Measurements from ENCODE around the gene FAM83E. TPM values are rescaled to one million over a fixed set of nuclear protein-coding genes. Genes with fewer than 3 reads are reported as not detected.

FAM83E gene
- total RNA-seq, 2 experiments from 2014 or later, result 1.5 to 4.1 TPM

GRCh38 chr19:48651683-48652048 lies 36.8 kb upstream of the FAM83E start:
- ChIA-PET CTCF (no interaction called here), POLR2A (interaction anchor here (0.6 kb wide), 1 partner anchor 186 kb away, joined by 4 read pairs; no protein-coding TSS in a partner anchor)
- Mint-ChIP-seq H3K27ac (no peak overlapping the region), H3K27me3 (no peaks in the 10 kb centered on the region), H3K36me3 (ENCODE audit: low read depth) (no peaks in the 10 kb centered on the region), H3K4me1 (peaks cover 36% of the 10 kb centered on the region), H3K4me3 (no peak overlapping the region), H3K9me3 (ENCODE audit: low read depth) (no peaks in the 10 kb centered on the region)
- intact Hi-C loops (cut with DNase I, micrococcal nuclease), result no loop called here
- DNase-seq (no peak), ATAC-seq (no peak)

GRCh38 chr19:48650974-48651682 lies 36.3 kb upstream of the FAM83E start:
- DNase-seq (no peak), ATAC-seq (no peak)
- ChIA-PET POLR2A (interaction anchor here (0.6 kb wide), 1 partner anchor 186 kb away, joined by 4 read pairs; no protein-coding TSS in a partner anchor), CTCF (interaction anchor here (0.8 kb wide), 1 partner anchor 140 kb away, joined by 4 read pairs; no protein-coding TSS in a partner anchor)
- Mint-ChIP-seq H3K36me3 (ENCODE audit: low read depth) (no peaks in the 10 kb centered on the region), H3K4me1 (peaks cover 39% of the 10 kb centered on the region), H3K4me3 (no peak overlapping the region), H3K9me3 (ENCODE audit: low read depth) (no peaks in the 10 kb centered on the region), H3K27me3 (no peaks in the 10 kb centered on the region), H3K27ac (no peak overlapping the region)
- intact Hi-C loops (cut with DNase I, micrococcal nuclease), result no loop called here

GRCh38 chr19:48648134-48648533 lies 33.3 kb upstream of the FAM83E start:
- Mint-ChIP-seq H3K9me3 (ENCODE audit: low read depth) (no peaks in the 10 kb centered on the region), H3K4me1 (peaks cover 55% of the 10 kb centered on the region), H3K4me3 (no peak overlapping the region), H3K27ac (peak overlapping the region; percentile 40), H3K36me3 (ENCODE audit: low read depth) (no peaks in the 10 kb centered on the region), H3K27me3 (no peaks in the 10 kb centered on the region)
- no peak for ATAC-seq
- DNase-seq, result no peak
- ChIA-PET POLR2A (no interaction called here), CTCF (interaction anchor here (0.6 kb wide), 1 partner anchor 28 kb away, joined by 3 read pairs; no protein-coding TSS in a partner anchor)
- intact Hi-C loops (cut with DNase I, micrococcal nuclease), result loop anchor here in 1 of 2 experiments (5.0 kb wide), 1 partner anchor 194 kb away; no protein-coding TSS in a partner anchor

- Mint-ChIP-seq H3K27ac (peak overlapping the region; percentile 70), H3K36me3 (ENCODE audit: low read depth) (no peaks in the 10 kb centered on the region), H3K4me1 (peaks cover 46% of the 10 kb centered on the region), H3K4me3 (peak overlapping the region; percentile 79), H3K9me3 (ENCODE audit: low read depth) (no peaks in the 10 kb centered on the region), H3K27me3 (no peaks in the 10 kb centered on the region)
- intact Hi-C loops (cut with DNase I, micrococcal nuclease), result loop anchor here (1.0 to 5.0 kb wide), 13 partner anchors 8 to 347 kb away; partner anchors contain the start of genes GYS1 (in 1 of the 2), RPL18 (in 1 of the 2), RUVBL2 (in 1 of the 2) and SPHK2 (in 1 of the 2)
- ChIA-PET POLR2A (interaction anchor here (1.7 kb wide), 1 partner anchor 12 kb away, joined by 7 read pairs; no protein-coding TSS in a partner anchor), CTCF (interaction anchor here (1.0 to 2.4 kb wide), 6 partner anchors 12 to 347 kb away, joined by 3 to 13 read pairs (median 4); partner anchors contain the start of genes GYS1 and RUVBL2)
- no peak for DNase-seq
- no peak for ATAC-seq
Measured at GRCh38 chr19:48646722-48647216, 31.9 kb upstream of the FAM83E start.

- CTCF ChIA-PET, result interaction anchor here (0.6 to 2.4 kb wide), 12 partner anchors 12 to 347 kb away, joined by 3 to 13 read pairs (median 4); partner anchors contain the start of genes GYS1 and RUVBL2
- intact Hi-C loops (cut with DNase I, micrococcal nuclease), result loop anchor here (1.0 to 5.0 kb wide), 13 partner anchors 8 to 347 kb away; partner anchors contain the start of genes GYS1 (in 1 of the 2), RPL18 (in 1 of the 2), RUVBL2 (in 1 of the 2) and SPHK2 (in 1 of the 2)
- Mint-ChIP-seq H3K4me3 (peak within 1 kb of the TSS; percentile 79), H3K27me3 (no peaks in the 10 kb centered on the region), H3K9me3 (ENCODE audit: low read depth) (no peaks in the 10 kb centered on the region), H3K27ac (peak within 1 kb of the TSS; percentile 88), H3K4me1 (peaks cover 44% of the 10 kb centered on the region), H3K36me3 (ENCODE audit: low read depth) (no peaks in the 10 kb centered on the region)
- DNase-seq, result peak; percentile 96
- peak; percentile 85 for ATAC-seq
- POLR2A ChIA-PET, result interaction anchor here (1.2 to 2.2 kb wide), 3 partner anchors 12 to 347 kb away, joined by 4 to 9 read pairs (median 7); partner anchors contain the start of genes GYS1, RPL18, RUVBL2 and SPHK2
Measured at GRCh38 chr19:48646001-48646721, 31.3 kb upstream of the FAM83E start, which contains the start of gene CA11. Gene CA11, minus strand, starts transcription at chr19:48646187. Its CDS starts 555 bp downstream, at chr19:48645632.

GRCh38 chr19:48645620-48646000 lies 30.7 kb upstream of the FAM83E start:
- ChIA-PET CTCF (interaction anchor here (0.6 to 2.4 kb wide), 14 partner anchors 11 to 348 kb away, joined by 3 to 13 read pairs (median 4); partner anchors contain the start of genes GYS1, RPL18, RUVBL2 and SPHK2), POLR2A (interaction anchor here (1.2 to 2.2 kb wide), 3 partner anchors 11 to 348 kb away, joined by 4 to 9 read pairs (median 7); partner anchors contain the start of genes GYS1, RPL18, RUVBL2 and SPHK2)
- Mint-ChIP-seq H3K4me3 (peak overlapping the region; percentile 79), H3K27me3 (no peaks in the 10 kb centered on the region), H3K9me3 (ENCODE audit: low read depth) (no peaks in the 10 kb centered on the region), H3K27ac (peak overlapping the region; percentile 88), H3K4me1 (peaks cover 42% of the 10 kb centered on the region), H3K36me3 (ENCODE audit: low read depth) (no peaks in the 10 kb centered on the region)
- ATAC-seq (no peak), DNase-seq (no peak)
- intact Hi-C loops (cut with DNase I, micrococcal nuclease), result loop anchor here in 1 of 2 experiments (5.0 kb wide), 1 partner anchor 197 kb away; no protein-coding TSS in a partner anchor

GRCh38 chr19:48644839-48645619 lies 30.2 kb upstream of the FAM83E start:
- H3K27me3 Mint-ChIP-seq, result no peaks in the 10 kb centered on the region
- H3K36me3 Mint-ChIP-seq (ENCODE audit: low read depth), result no peaks in the 10 kb centered on the region
- H3K4me1 Mint-ChIP-seq, result peaks cover 43% of the 10 kb centered on the region
- peak overlapping the region; percentile 79 for H3K4me3 Mint-ChIP-seq
- ATAC-seq (peak; percentile 67), DNase-seq (peak; percentile 88)
- intact Hi-C loops (cut with DNase I, micrococcal nuclease), result loop anchor here in 1 of 2 experiments (5.0 kb wide), 1 partner anchor 197 kb away; no protein-coding TSS in a partner anchor
- peak overlapping the region; percentile 88 for H3K27ac Mint-ChIP-seq
- POLR2A ChIA-PET, result interaction anchor here (1.2 to 2.2 kb wide), 3 partner anchors 11 to 348 kb away, joined by 4 to 9 read pairs (median 7); partner anchors contain the start of genes GYS1, RPL18, RUVBL2 and SPHK2
- no peaks in the 10 kb centered on the region for H3K9me3 Mint-ChIP-seq (ENCODE audit: low read depth)
- CTCF ChIA-PET, result interaction anchor here (0.6 to 2.4 kb wide), 9 partner anchors 11 to 327 kb away, joined by 3 to 13 read pairs (median 4); partner anchors contain the start of genes HSD17B14, RPL18 and SPHK2

- no peak overlapping the region for H3K4me3 Mint-ChIP-seq
- no peaks in the 10 kb centered on the region for H3K9me3 Mint-ChIP-seq (ENCODE audit: low read depth)
- POLR2A ChIA-PET, result interaction anchor here (2.2 kb wide), 1 partner anchor 25 kb away, joined by 9 read pairs; the partner anchor contains the start of genes RPL18 and SPHK2
- no peaks in the 10 kb centered on the region for H3K36me3 Mint-ChIP-seq (ENCODE audit: low read depth)
- no peaks in the 10 kb centered on the region for H3K27me3 Mint-ChIP-seq
- CTCF ChIA-PET, result interaction anchor here (0.8 to 2.4 kb wide), 3 partner anchors 11 to 198 kb away, joined by 4 to 13 read pairs (median 6); no protein-coding TSS in a partner anchor
- no peak overlapping the region for H3K27ac Mint-ChIP-seq
- DNase-seq (no peak), ATAC-seq (no peak)
- intact Hi-C loops (cut with DNase I, micrococcal nuclease), result no loop called here
- H3K4me1 Mint-ChIP-seq, result peaks cover 42% of the 10 kb centered on the region
Measured at GRCh38 chr19:48644355-48644754, 29.5 kb upstream of the FAM83E start.

GRCh38 chr19:48642862-48643261 lies 28.0 kb upstream of the FAM83E start:
- Mint-ChIP-seq H3K4me1 (peaks cover 45% of the 10 kb centered on the region), H3K27ac (no peak overlapping the region), H3K9me3 (ENCODE audit: low read depth) (no peaks in the 10 kb centered on the region), H3K36me3 (ENCODE audit: low read depth) (peaks cover 9% of the 10 kb centered on the region), H3K27me3 (no peaks in the 10 kb centered on the region), H3K4me3 (no peak overlapping the region)
- intact Hi-C loops (cut with DNase I, micrococcal nuclease), result no loop called here
- DNase-seq, result no peak
- ChIA-PET POLR2A (no interaction called here), CTCF (no interaction called here)
- ATAC-seq, result no peak

GRCh38 chr19:48641850-48642249 lies 27.0 kb upstream of the FAM83E start:
- POLR2A ChIA-PET, result interaction anchor here (0.6 to 1.3 kb wide), 2 partner anchors 9 to 190 kb away, joined by 3 read pairs; no protein-coding TSS in a partner anchor
- DNase-seq (no peak), ATAC-seq (no peak)
- H3K4me3 Mint-ChIP-seq, result no peak overlapping the region
- peaks cover 11% of the 10 kb centered on the region for H3K36me3 Mint-ChIP-seq (ENCODE audit: low read depth)
- no peaks in the 10 kb centered on the region for H3K27me3 Mint-ChIP-seq
- intact Hi-C loops (cut with DNase I, micrococcal nuclease), result no loop called here
- peaks cover 45% of the 10 kb centered on the region for H3K4me1 Mint-ChIP-seq
- no peaks in the 10 kb centered on the region for H3K9me3 Mint-ChIP-seq (ENCODE audit: low read depth)
- CTCF ChIA-PET, result interaction anchor here (0.7 kb wide), 2 partner anchors 25 to 171 kb away, joined by 3 read pairs; no protein-coding TSS in a partner anchor
- H3K27ac Mint-ChIP-seq, result no peak overlapping the region
